ENCODE results near the gene GNE.
A peak's percentile ranks its signal among the peaks of the same experiment; 100 is the strongest.

GNE gene

GRCh38 chr9:36208521-36209253 lies 49.6 kb downstream of the GNE start:
- no peak for DNase-seq (ENCODE audit: extremely low read depth, low read depth)
- TF ChIP-seq, protein P1, sequence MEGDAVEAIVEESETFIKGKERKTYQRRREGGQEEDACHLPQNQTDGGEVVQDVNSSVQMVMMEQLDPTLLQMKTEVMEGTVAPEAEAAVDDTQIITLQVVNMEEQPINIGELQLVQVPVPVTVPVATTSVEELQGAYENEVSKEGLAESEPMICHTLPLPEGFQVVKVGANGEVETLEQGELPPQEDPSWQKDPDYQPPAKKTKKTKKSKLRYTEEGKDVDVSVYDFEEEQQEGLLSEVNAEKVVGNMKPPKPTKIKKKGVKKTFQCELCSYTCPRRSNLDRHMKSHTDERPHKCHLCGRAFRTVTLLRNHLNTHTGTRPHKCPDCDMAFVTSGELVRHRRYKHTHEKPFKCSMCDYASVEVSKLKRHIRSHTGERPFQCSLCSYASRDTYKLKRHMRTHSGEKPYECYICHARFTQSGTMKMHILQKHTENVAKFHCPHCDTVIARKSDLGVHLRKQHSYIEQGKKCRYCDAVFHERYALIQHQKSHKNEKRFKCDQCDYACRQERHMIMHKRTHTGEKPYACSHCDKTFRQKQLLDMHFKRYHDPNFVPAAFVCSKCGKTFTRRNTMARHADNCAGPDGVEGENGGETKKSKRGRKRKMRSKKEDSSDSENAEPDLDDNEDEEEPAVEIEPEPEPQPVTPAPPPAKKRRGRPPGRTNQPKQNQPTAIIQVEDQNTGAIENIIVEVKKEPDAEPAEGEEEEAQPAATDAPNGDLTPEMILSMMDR (IDR thresholded peaks at IDR 0.05; ENCODE audit: low read depth, low read length, missing control alignments): no peak
- H3K4me3 ChIP-seq (replicated peaks; ENCODE audit: low read depth, low read length): no peak overlapping the region

DNA sequence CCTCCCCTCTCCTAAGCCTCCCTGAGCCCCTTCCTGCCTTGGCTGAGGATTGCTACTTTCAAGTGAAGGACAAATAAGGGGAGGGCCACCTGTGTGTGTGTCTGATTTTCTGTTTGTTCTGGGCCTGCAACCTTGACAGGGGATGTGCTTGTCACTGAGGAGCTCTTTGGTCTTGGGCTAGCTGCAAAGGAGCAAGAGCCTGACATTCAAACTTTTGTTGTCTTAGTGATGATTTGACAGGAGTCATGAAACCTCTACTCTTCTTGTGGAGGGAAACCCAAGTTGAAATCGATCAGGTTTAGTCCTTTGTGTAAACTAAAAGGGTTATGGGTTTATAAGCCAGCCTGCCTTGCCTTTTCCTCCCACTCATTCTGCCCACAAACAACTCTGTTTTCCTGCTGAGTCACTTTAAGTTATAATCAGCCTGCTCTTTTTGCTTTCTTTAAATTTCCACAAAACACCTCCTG lies 50.7 kb downstream of the GNE start:
- TF ChIP-seq, protein P1 (IDR thresholded peaks at IDR 0.05; ENCODE audit: low read depth, low read length, missing control alignments): no peak
- DNase-seq (ENCODE audit: extremely low read depth, low read depth): no peak
- no peak overlapping the region for H3K4me3 ChIP-seq (replicated peaks; ENCODE audit: low read depth, low read length)

DNA sequence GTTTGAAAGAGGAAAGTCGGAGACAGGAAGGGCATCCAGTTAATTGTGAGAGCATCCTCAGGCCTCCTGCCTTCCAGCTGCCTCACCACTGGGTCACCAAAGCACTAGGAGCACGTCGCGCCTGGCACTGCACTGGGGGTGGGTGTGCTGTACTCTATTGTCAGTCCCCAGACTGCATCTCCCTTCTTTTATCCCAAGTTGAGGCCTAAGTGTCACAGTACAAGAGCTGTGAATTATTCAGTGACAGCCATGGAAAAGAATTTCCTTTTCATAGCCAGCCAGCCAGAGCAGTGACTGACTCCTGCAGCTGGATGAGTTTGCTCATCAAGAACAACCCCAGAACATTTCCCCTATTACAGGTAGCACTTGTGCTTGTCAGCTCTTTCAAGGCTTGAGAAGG lies 51.2 kb downstream of the GNE start:
- no peak for DNase-seq (ENCODE audit: extremely low read depth, low read depth)
- TF ChIP-seq, protein P1 (IDR thresholded peaks at IDR 0.05; ENCODE audit: low read depth, low read length, missing control alignments): no peak
- H3K4me3 ChIP-seq (replicated peaks; ENCODE audit: low read depth, low read length): no peak overlapping the region

DNA sequence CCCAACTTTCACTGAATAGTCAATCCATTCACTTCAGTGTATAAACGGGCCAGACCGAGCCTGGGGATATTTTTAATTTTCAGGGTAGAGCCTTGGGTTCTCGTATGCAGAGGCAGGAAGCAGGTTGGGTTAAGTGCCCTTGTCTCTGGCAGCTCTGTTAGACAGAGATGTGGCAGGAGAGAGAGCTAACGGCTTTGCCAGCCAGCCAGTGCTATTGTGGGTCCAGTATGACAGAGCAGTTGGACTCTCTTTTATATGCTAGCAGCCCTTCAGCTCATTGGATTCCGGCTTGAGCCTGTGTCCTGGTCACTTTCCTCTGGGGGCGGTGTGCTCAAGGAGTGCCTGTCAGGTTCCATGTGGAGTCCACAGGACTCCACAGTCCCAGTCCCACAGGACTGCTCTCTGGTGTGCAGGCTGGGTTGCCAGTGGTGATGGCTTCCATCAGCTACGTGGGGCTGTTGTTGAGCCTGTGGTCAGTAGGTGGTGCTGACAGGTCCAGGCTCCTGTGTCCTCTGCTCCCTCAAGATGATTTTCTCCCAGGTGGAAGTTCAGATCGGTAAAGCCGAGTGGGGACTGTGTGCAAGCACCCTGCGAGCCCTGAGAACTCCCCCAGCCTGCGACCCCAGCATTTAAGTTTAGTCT lies 53.2 kb downstream of the GNE start:
- no peak overlapping the region for H3K4me3 ChIP-seq (replicated peaks; ENCODE audit: low read depth, low read length)
- DNase-seq (ENCODE audit: extremely low read depth, low read depth): no peak
- TF ChIP-seq, protein P1 (IDR thresholded peaks at IDR 0.05; ENCODE audit: low read depth, low read length, missing control alignments): no peak

DNA sequence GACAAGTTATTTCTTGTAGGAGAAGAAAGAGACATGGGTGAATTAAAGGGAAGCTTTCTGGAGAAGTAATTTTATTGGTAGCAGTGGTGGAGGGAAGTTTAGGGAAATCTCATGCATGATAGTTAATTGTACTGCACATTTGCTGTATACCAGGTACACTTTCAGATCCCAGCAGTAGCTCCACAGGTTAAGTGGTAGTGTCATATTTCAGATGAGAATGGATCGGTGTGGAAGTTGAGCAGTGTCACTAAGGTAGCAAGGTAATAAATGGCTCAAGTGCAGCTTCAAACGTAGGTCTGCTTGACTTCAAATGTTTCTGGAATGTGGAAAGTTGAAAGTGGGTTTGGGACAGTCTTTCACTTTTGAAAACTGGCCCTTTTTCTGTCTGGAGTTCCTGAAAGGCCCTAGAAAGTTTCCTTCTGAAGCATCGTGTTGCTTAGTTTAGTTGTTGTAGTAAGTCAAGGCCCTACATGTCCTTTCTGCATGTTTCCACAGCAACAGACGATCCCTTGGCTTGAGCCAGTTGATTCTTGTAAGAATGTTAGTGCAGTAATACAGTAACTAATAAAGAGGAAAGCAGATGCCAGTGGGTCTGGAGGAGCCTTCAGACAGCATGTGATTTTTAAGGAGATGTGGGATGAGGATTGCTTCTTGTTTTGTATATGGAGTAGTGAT lies 63.8 kb downstream of the GNE start:
- peak overlapping the region; percentile 16; the same call in 1 of the 2 replicates for H3K4me3 ChIP-seq (replicated peaks; ENCODE audit: low read depth, low read length)
- DNase-seq (ENCODE audit: extremely low read depth, low read depth): no peak
- TF ChIP-seq, protein P1 (IDR thresholded peaks at IDR 0.05; ENCODE audit: low read depth, low read length, missing control alignments): no peak

DNA sequence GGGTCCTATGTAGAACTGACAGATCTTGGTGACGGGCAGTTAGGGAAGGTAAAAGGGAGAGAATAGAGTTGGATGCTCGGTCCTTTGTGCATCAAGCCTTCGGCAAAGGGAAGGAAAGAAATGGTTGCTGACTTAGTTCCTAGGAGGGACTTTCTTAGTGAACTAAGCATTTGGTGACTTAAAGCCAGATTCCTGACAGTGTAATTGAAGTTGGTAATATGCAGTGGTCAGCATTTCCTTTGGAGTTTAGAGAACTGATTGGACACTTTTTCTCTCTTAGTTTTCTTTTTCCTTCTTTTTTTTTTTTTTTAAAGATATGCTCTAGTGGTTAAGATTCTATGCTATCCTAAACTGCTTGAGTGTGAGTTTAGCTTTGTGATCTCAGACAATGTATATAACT lies 65.2 kb downstream of the GNE start:
- DNase-seq (ENCODE audit: extremely low read depth, low read depth): no peak
- TF ChIP-seq, protein P1 (IDR thresholded peaks at IDR 0.05; ENCODE audit: low read depth, low read length, missing control alignments): no peak
- peak overlapping the region; percentile 89 for H3K4me3 ChIP-seq (replicated peaks; ENCODE audit: low read depth, low read length)

Data from HFF-Myc (cell line).